NCI-H526 (cell line): ENCODE data around the gene EFTUD2.

Experiments used
- DNase-seq, 2 experiments: peaks; one replicate each; lab custom pipeline; 2025; lab: John Stamatoyannopoulos, UW

Gene EFTUD2

DNA sequence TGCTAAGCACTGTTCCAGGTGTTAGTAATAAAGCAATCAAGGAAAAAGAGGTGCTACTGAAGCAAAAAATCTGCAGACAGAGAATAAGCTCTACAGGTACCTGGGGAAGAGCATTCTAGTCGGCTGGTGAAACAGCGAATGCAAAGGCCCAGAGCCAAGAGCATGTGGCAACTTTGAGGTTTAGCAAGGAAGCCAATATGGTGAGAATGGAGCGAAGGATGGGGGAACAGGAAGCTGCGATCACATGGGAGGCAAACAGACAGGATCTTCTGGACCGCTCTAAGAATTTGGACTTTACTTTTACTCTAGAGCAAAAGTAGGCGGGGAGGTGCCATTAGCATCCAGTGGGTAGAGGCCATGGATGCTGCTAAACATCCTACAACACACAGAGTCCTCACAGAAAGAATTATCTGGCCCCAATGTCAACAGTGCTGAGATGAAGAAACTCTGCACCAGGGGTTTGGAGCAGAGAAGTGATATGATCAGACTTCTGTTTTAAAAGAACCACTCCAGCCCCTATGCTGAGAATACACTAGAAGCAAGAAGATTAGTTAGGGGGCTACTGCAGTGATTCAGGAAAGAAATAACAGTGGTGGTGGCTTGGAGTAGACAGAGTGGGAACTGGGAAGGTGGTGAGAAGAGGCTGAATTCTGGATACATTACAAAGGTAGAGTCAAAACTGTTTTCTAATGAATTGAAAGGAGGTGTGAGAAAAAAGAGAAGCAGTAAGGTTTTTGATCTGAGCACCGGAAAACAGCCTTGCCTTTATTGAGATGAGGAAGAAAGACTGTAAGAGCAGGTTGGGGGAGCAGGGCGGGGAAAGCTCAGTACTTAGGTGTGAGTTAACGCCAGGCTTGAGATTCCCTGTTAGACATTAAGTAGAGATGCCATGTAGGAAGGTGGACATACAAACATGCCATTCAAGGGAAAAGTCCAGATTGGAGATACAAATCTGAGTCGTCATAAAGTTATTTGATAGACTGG lies 11.0 kb downstream of the EFTUD2 start:
- DNase-seq = no peak

GRCh38 chr17:44887016-44887415 lies 12.2 kb downstream of the EFTUD2 start:
- DNase-seq = no peak

- no peak for DNase-seq
Measured at GRCh38 chr17:44884941-44885340, 14.3 kb downstream of the EFTUD2 start.

- DNase-seq = no peak
Measured at GRCh38 chr17:44881145-44881544, 18.1 kb downstream of the EFTUD2 start.

- no peak for DNase-seq
Measured at GRCh38 chr17:44880062-44880461, 19.2 kb downstream of the EFTUD2 start.

DNA sequence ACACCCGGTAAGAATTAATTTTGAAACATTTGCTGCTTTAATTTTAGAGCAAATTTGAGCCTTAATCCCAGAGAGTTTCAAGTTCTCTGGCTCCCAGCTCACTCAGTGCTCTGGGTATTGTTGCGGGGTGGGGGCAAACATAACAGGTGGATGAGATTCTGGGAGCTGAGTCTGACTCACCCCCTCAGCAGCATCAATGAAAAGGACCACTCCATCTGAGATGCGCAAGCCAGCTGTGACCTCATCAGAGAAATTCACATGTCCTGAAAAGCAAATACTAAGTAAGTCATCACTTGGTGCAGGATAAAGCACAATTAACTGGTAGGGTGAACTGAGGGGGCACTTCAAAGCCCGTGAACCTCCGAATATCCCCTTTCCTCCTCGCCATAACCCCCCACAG lies 19.9 kb downstream of the EFTUD2 start:
- DNase-seq = no peak

DNA sequence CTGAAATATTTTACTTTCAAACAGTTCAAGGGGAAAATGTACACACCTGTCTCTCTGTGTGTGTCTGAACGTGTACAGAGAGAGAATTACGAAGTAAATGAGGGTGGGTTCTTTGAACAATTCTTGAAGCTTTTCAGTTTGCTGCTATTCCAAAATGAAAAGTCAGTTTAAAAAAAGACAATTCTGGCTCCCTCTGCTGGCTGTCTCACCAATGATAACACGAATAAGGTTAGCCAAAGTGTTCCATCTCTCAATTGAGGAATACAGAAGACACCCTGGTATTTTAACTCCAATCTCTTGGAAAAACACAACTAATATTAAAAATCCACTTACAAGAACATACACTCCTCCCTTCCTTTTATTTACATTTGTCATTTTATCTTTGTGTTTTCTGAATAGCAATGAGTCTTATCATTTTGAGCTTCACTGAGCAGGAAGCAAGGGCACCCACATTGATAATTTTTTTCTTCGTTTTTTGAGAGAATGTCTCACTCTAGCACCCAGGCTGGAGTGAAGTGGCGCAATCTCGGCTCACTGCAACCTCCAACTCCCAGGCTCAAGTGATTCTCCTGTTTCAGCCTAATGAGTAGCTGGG lies 20.5 kb downstream of the EFTUD2 start:
- peak in 1 of 2 experiments; percentile 42 for DNase-seq

- DNase-seq = no peak
Measured at GRCh38 chr17:44877121-44877520, 22.1 kb downstream of the EFTUD2 start.

GRCh38 chr17:44875761-44876160 lies 23.5 kb downstream of the EFTUD2 start:
- no peak for DNase-seq

DNA sequence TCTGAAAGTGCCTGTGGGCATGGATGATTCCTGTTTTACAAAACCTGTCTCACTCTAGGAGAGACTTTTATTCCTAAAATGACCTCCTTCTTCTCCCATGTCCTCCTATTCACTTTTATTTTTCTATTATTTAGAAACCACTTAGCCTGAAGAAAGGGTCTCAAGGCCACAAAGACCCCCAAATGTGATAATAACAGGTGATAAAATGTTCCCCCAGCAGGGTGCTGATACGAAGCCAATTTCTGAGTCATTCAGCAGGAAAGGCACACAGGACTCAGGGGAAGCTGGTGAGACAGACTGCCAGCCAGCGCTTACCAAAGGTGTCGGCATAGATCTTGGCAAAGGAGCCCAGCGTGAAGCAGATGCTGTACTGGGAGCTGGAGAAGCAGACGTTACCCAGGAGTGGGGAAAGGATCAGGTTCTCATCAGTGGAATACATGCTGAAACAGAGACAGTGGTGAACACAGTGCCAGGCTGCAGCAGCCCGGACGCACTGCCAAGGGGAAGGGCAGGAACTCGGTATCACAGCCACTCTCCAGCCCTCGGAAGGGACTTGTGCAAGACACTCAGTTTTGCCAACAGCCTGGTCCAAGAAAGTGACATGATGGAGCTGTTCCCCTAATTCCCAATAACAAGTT lies 27.0 kb downstream of the EFTUD2 start:
- DNase-seq = no peak

- DNase-seq = no peak
Measured at GRCh38 chr17:44871556-44871955, 27.7 kb downstream of the EFTUD2 start.

DNA sequence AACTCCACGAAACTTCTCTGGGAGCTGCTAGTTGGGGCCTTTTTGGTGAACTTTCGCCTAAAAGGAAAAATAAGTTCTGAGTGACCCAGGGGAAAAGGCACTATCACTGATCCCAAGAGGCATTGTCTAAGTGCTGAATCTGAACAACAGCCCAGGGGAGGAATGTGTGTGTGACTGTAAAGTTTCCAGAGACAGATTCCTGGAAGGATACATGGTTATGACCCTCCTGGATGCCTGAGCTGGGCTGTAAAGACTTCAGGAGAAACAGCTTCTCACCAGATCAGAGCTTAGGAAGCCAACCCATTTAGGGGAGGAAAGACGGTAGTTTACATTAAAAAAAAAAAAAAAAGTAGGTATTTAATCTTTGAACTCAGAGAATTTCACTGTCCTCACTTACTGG lies 31.4 kb downstream of the EFTUD2 start:
- no peak for DNase-seq

DNA sequence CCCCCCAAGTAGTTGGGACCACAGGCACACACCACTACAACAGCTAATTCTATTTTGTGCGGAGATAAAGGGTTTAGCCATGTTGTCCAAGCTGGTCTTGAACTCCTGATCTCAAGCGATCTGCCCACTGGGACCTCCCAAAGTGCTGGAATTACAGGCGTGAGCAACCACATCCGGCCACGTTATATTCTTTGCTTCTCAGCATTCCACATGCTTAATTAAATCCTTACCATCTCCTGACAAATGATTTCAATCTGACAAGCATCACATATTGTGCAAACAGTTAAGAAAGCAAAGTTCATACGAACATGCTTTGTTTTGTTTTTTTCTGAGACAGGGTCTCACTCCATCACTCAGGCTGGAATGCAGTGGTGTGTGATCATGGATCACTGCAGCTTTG lies 33.3 kb downstream of the EFTUD2 start:
- DNase-seq = no peak

DNA sequence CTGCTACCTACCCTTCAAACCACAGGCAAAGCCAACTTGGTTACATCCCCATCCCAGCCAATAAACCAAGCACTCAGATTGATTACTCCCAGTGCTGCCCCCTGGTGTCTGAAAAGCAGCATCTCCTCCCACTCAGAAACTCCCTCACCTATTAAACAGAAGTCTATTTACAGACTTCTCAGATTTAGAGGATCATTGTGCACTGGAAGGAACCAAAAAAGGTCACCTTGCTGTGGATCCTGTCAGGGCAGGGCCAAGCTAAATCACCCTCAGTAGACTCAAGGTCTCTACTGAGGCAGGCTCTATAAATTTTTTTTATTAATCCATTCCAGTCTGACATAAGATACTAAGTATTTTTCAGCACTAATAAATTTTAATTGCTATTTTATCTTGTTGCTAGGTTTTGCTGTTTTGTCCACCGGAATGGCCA lies 34.0 kb downstream of the EFTUD2 start:
- peak; percentile 67 to 85 for DNase-seq

DNA sequence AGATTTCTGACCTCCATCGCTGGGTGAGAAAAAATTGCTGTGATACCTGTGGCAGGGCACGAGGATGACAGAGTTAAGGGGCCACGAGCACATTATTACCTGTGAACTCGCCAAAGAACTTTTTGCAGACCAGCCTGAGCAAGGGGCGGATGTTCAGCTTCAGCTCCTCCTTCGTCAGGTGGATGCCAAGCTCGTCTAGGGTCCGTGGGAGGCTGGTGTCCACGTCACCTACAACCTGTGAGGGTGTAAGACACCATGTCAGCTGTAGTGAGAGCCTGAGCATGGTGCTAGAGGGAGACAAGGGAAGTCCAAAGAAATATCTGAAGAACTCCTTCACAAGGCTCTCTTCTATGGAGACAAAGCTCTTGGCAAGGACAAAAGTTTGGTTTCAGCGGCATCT lies 34.4 kb downstream of the EFTUD2 start:
- DNase-seq = no peak

GRCh38 chr17:44863061-44863918 lies 36.0 kb downstream of the EFTUD2 start:
- no peak for DNase-seq

DNA sequence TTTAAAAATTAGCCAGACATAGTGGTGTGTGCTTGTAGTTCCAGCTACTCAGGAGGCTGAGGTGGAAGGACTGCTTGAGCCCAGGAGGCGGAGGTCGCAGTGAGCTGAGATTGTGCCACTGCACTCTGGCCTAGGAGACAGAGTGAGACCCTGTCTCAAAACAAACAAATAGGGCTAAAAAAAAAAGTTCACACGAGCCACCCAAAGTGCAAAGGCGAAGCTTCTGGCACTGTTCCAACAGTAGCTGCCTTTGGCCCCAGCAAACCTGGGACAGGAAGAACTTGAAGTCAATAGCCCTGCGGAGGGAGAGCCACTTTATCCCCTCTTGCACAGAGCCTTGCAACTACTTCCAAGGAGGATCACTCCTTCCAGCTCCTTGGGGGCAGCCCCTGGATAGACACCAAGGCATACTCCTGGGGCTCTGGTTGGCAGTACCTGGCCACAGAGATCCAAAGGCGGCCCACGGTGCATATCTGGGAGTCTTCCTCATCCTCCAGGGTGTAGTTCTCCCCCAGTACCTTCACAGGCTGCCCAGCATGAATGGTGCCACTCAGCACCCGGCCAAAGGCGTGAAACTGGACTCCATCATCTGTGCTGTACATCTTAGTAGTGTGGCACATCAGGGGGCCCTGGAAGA lies 36.8 kb downstream of the EFTUD2 start:
- no peak for DNase-seq

DNA sequence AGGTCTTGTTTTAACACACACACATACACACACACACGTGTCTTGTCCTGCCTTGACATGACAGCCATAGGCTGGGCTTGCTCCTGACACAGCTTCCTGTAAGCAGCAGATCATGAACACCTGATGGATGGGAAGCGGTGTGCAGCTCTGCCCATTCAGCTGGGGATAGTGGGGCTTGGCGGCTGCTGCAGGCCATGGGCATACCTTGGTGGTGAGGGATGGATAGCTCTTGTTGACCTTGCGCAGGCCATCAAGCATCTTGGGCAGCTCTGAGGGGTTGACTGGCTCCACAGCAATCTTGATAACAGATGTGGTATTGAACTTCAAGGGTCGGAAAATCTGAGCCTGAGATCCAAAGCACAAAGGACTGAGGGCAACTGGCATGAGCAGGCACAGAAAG lies 39.5 kb downstream of the EFTUD2 start:
- no peak for DNase-seq

DNA sequence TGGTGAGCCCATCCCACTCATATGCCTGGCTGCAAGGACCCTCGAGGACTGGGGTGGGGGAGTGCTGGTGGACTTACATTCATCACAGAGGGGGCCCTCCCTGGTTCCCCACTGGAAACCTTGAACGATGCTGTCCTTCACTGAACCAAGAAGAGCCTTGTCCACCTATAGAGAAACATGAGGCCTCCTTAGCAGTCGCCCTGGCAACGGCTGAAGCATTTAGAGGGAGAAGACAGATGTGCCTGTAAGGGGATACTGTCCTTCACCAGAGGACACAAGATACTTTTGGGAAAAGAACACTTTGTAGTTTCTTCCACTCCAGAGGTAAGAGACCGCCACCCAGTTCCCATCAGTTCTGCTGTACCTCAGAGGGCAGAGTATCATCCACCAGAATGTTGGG lies 45.1 kb downstream of the EFTUD2 start:
- no peak for DNase-seq

DNA sequence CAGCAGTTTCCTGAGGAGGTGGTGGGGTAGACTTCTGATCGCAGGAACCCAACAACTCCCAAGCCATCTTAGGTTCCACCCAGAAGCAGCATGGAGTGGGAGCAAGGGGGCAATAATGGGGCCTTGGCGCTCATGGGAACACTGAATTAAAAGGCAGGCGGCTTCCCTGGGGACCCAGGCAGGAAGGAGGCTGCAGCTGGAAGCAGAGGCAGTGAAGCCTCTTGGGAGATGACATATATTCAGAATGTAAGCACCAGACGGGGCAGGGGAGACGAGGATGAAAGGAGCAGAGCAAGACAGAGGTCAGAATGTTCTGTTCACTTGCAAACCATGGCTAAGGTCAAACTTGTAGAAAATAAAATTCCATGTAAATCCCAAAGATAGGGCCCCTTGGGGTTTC lies 48.6 kb downstream of the EFTUD2 start:
- DNase-seq = no peak

DNA sequence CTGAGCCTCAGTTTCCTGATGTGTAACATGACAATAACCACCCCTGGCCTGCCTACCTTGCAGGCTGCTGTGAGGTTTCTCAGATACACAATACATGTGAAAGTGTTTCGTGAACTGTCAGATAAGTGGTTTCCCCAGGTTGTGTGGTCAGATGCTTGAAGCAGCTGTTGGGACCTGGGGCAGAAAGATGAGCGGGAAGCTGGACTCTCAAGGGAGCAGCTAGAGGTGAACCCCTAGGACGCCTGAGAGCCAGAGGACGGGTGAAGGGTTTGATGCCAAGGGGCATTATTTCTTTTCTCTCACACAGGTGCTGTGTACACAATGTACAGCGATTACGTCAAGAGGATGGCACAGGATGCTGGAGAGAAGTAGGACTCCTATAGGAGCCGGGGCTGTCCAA lies 49.2 kb downstream of the EFTUD2 start:
- DNase-seq = no peak
